PC-3 (cell line): ENCODE data around the gene NR1D2. TPM values are rescaled to one million over a fixed set of nuclear protein-coding genes. Genes with fewer than 3 reads are reported as not detected.

Experiments used
- ATAC-seq: fragments of 200-7000 bp; cut with Tn5 transposase; 2 replicates; pipeline ENCODE4 v1.9.1; 2020; ENCODE audit warnings: mild to moderate bottlenecking, moderate library complexity
- BruUV-seq: library from RNA; stranded (reverse); fragments of 400-500 nt; replicated peaks from 2 replicates; lab custom pipeline; 2021; lab: Mats Ljungman, UMichigan
- CTCF ChIA-PET: fragments of 300-600 bp; sonication (Branson Sonifier 250); formaldehyde crosslinking; loops from one replicate; lab custom pipeline; 2022; ENCODE audit warnings: antibody characterized with exemption; lab: Charles Lee
- POLR2A ChIA-PET: fragments of 300-600 bp; sonication (Branson Sonifier 250); formaldehyde crosslinking; loops from one replicate; lab custom pipeline; 2022; ENCODE audit warnings: antibody characterized with exemption; ENCODE audit not compliant: unreplicated experiment; lab: Charles Lee
- DNase-seq: peaks from one replicate; pipeline ENCODE4 v3.0.0-alpha.2; 2015
- H2AFZ ChIP-seq: fragments of 300-600 bp; sonication (generic); 2 replicates; pipeline ENCODE4 v1.6.0; 2016; ENCODE audit warnings: antibody characterized with exemption, low read length
- H3F3A ChIP-seq: fragments of 300-600 bp; sonication (generic); one replicate; pipeline ENCODE4 v1.6.0; 2017; ENCODE audit warnings: antibody characterized with exemption, low read length, control low read depth, mild to moderate bottlenecking; ENCODE audit not compliant: unreplicated experiment
- H3K27ac ChIP-seq: fragments of 300-600 bp; sonication (generic); 2 replicates; pipeline ENCODE4 v1.5.1; 2016; ENCODE audit warnings: mild to moderate bottlenecking, low read length
- H3K27me3 ChIP-seq: fragments of 300-600 bp; sonication (generic); 2 replicates; pipeline ENCODE4 v1.6.1; 2016; ENCODE audit warnings: low read length, mixed read lengths
- H3K36me3 ChIP-seq: fragments of 300-600 bp; sonication (generic); 2 replicates; pipeline ENCODE4 v1.6.1; 2016; ENCODE audit warnings: low read depth, mixed run types, low read length, mixed read lengths
- H3K4me1 ChIP-seq: fragments of 300-600 bp; sonication (generic); 2 replicates; pipeline ENCODE4 v1.5.1; 2016; ENCODE audit warnings: low read length; ENCODE audit not compliant: insufficient read depth
- H3K4me2 ChIP-seq: fragments of 300-600 bp; sonication (generic); 2 replicates; pipeline ENCODE4 v1.6.0; 2016; ENCODE audit warnings: low read length
- H3K4me3 ChIP-seq: fragments of 300-600 bp; sonication (generic); 2 replicates; pipeline ENCODE4 v1.5.1; 2016; ENCODE audit warnings: mild to moderate bottlenecking, low read length, mixed read lengths
- H3K79me2 ChIP-seq: fragments of 300-600 bp; sonication (generic); 2 replicates; pipeline ENCODE4 v1.6.1; 2017; ENCODE audit warnings: low read length, mixed read lengths
- H3K9ac ChIP-seq: fragments of 300-600 bp; sonication (generic); 2 replicates; pipeline ENCODE4 v1.6.0; 2016; ENCODE audit warnings: mild to moderate bottlenecking, low read length
- H3K9me2 ChIP-seq: fragments of 300-600 bp; sonication (generic); replicated peaks from 2 replicates; pipeline ENCODE4 v1.6.1; 2016; ENCODE audit warnings: mixed run types, low read length, mixed read lengths
- H3K9me3 ChIP-seq: fragments of 300-600 bp; sonication (generic); 2 replicates; pipeline ENCODE4 v1.6.1; 2016; ENCODE audit warnings: low read length, mixed read lengths
- H4K20me1 ChIP-seq: fragments of 300-600 bp; sonication (generic); 2 replicates; pipeline ENCODE4 v1.6.1; 2016; ENCODE audit warnings: low read length, mixed read lengths
- CTCF ChIP-seq: fragments of 300-600 bp; sonication (generic); conservative IDR thresholded peaks from 2 replicates; pipeline ENCODE4 v1.5.1; 2017; ENCODE audit warnings: antibody characterized with exemption, low read depth, mild to moderate bottlenecking, low read length
- EZH2 ChIP-seq: fragments of 300-600 bp; sonication (generic); IDR thresholded peaks from one replicate; pipeline ENCODE4 v1.6.1; 2017; ENCODE audit warnings: antibody characterized with exemption, mild to moderate bottlenecking, low read length; ENCODE audit not compliant: unreplicated experiment
- EZH2phosphoT487 ChIP-seq: fragments of 300-600 bp; sonication (generic); IDR thresholded peaks from 2 replicates; pipeline ENCODE4 v1.6.1; 2018; ENCODE audit warnings: mild to moderate bottlenecking, antibody characterized with exemption, low read length, borderline replicate concordance
- intact Hi-C: fragments of 100-400 bp; cut with micrococcal nuclease; formaldehyde crosslinking; loops from 2 replicates; pipeline ENCODE4 v1.9.0; 2023
- total RNA-seq: library from RNA; depleted of rRNA; stranded (reverse); fragments of >200 nt; gene quantifications from 2 replicates; pipeline ENCODE4 v1.2.3, GENCODE V29; 2014

Gene NR1D2
- total RNA-seq, 1 experiment from 2014 or later, result 24.7 TPM

GRCh38 chr3:23966328-23966727 is 21.2 kb downstream of the NR1D2 start:
- H3K27me3 ChIP-seq, result no peaks in the 10 kb centered on the region
- H3K9me2 ChIP-seq, result no peaks in the 10 kb centered on the region
- DNase-seq (no peak), ATAC-seq (no peak)
- H4K20me1 ChIP-seq, result peaks cover 14% of the 10 kb centered on the region
- POLR2A ChIA-PET, result no interaction called here
- H3K9ac ChIP-seq, result no peak overlapping the region
- H3F3A ChIP-seq, result no peaks in the 10 kb centered on the region
- no peaks in the 10 kb centered on the region for H3K9me3 ChIP-seq
- peaks cover 27% of the 10 kb centered on the region for H3K36me3 ChIP-seq
- H3K4me2 ChIP-seq, result no peak overlapping the region
- TF ChIP-seq EZH2phosphoT487 (no peak), CTCF (no peak), EZH2 (no peak)
- no peak overlapping the region for H3K27ac ChIP-seq
- peaks cover 33% of the 10 kb centered on the region for H3K4me1 ChIP-seq
- intact Hi-C loops, result no loop called here
- CTCF ChIA-PET, result no interaction called here
- H3K4me3 ChIP-seq, result no peak overlapping the region
- peaks cover 26% of the 10 kb centered on the region for H3K79me2 ChIP-seq
- H2AFZ ChIP-seq, result no peak overlapping the region
- BruUV-seq, result no TSS peak

- POLR2A ChIA-PET, result no interaction called here
- intact Hi-C loops, result no loop called here
- no TSS peak for BruUV-seq
- H3K36me3 ChIP-seq, result peaks cover 19% of the 10 kb centered on the region; the same call in 1 of the 2 replicates
- CTCF ChIA-PET, result interaction anchor here (0.6 kb wide), 1 partner anchor 11 kb away, joined by 4 read pairs; no protein-coding TSS in a partner anchor
- ATAC-seq, result peak; percentile 91
- no peak overlapping the region for H3K4me3 ChIP-seq
- peaks cover 17% of the 10 kb centered on the region for H3K79me2 ChIP-seq
- H3K27ac ChIP-seq, result peak overlapping the region; percentile 8; the same call in 1 of the 2 replicates
- no peak overlapping the region for H3K9ac ChIP-seq
- TF ChIP-seq EZH2, result no peak
- TF ChIP-seq EZH2phosphoT487, result no peak
- no peak for TF ChIP-seq CTCF
- peaks cover 25% of the 10 kb centered on the region for H3K4me1 ChIP-seq
- peaks cover 14% of the 10 kb centered on the region for H4K20me1 ChIP-seq
- H3K27me3 ChIP-seq, result no peaks in the 10 kb centered on the region
- DNase-seq, result peak; percentile 73
- no peaks in the 10 kb centered on the region for H3K9me3 ChIP-seq
- H3F3A ChIP-seq, result no peaks in the 10 kb centered on the region
- no peak overlapping the region for H2AFZ ChIP-seq
- H3K9me2 ChIP-seq, result no peaks in the 10 kb centered on the region
- no peak overlapping the region for H3K4me2 ChIP-seq
Observed at GRCh38 chr3:23968463-23969184, 23.5 kb downstream of the NR1D2 start.

- no peak overlapping the region for H3K27ac ChIP-seq
Observed at GRCh38 chr3:23969393-23969792, 24.3 kb downstream of the NR1D2 start.

More at GRCh38 chr3:23969393-23969792, 24.3 kb downstream of the NR1D2 start:
- H2AFZ ChIP-seq, result no peak overlapping the region
- DNase-seq (no peak), ATAC-seq (no peak)
- H3K9ac ChIP-seq, result no peak overlapping the region
- no peaks in the 10 kb centered on the region for H3K9me2 ChIP-seq
- POLR2A ChIA-PET, result no interaction called here
- CTCF ChIA-PET, result no interaction called here
- BruUV-seq, result no TSS peak
- peaks cover 14% of the 10 kb centered on the region for H4K20me1 ChIP-seq
- peaks cover 17% of the 10 kb centered on the region; the same call in 1 of the 2 replicates for H3K36me3 ChIP-seq
- H3K79me2 ChIP-seq, result peaks cover 10% of the 10 kb centered on the region
- H3K4me2 ChIP-seq, result no peak overlapping the region
- intact Hi-C loops, result no loop called here
- no peaks in the 10 kb centered on the region for H3K27me3 ChIP-seq
- H3K4me1 ChIP-seq, result peaks cover 18% of the 10 kb centered on the region
- no peak overlapping the region for H3K4me3 ChIP-seq
- H3F3A ChIP-seq, result no peaks in the 10 kb centered on the region
- H3K9me3 ChIP-seq, result no peaks in the 10 kb centered on the region
- TF ChIP-seq EZH2 (no peak), CTCF (no peak)
